PC-3 (cell line): Measurements from ENCODE around the gene PDGFRA.

ENCODE experiments used
- EZH2 ChIP-seq: fragments of 300-600 bp; sonication (generic); IDR thresholded peaks from one replicate; pipeline ENCODE4 v1.6.1; 2017; ENCODE audit warnings: antibody characterized with exemption, mild to moderate bottlenecking, low read length; ENCODE audit not compliant: unreplicated experiment
- EZH2phosphoT487 ChIP-seq: fragments of 300-600 bp; sonication (generic); IDR thresholded peaks from 2 replicates; pipeline ENCODE4 v1.6.1; 2018; ENCODE audit warnings: mild to moderate bottlenecking, antibody characterized with exemption, low read length, borderline replicate concordance
- TF ChIP-seq, protein P1 (sequence below): fragments of 300-600 bp; sonication (generic); conservative IDR thresholded peaks from 2 replicates; pipeline ENCODE4 v1.5.1; 2017; ENCODE audit warnings: antibody characterized with exemption, low read depth, mild to moderate bottlenecking, low read length

DNA sequence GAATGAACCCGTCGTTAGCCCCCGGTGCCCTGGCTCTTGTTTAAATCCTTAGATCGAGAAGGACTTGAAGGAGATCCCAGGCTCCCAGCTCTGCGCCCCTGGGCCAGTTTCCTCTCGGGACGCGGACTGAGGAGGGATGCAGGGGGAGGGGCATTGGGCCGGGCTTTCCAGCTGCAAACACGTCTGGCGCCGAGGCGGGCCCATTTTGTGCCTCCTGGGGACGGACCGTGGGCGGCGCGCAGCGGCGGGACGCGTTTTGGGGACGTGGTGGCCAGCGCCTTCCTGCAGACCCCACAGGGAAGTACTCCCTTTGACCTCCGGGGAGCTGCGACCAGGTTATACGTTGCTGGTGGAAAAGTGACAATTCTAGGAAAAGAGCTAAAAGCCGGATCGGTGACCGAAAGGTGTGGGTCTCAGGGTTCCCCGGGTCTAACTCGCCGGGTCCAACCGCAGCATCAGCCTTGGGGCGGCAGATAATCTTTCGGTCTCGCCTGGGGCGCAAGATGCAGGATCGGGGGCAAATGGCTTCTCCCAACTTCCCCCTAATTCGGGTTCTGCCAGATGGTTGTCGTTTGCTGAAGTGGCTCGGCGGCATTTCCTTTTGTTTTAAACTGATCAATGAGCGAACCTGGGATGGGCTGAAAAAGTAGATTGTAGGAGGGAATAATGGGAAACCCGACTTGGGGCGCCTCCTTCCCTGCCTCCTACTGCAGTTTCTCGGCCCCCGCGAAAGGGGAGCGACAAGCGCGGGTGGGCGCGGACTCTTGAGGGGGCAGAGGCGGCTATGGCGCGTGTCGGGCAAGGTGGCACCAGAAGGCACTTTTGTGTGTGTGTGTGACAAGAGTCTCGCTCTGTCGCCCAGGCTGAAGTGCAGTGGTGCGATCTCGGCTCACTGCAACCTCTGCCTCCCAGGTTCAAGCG, 2.9 kb downstream of the PDGFRA start:
- TF ChIP-seq, protein P1, sequence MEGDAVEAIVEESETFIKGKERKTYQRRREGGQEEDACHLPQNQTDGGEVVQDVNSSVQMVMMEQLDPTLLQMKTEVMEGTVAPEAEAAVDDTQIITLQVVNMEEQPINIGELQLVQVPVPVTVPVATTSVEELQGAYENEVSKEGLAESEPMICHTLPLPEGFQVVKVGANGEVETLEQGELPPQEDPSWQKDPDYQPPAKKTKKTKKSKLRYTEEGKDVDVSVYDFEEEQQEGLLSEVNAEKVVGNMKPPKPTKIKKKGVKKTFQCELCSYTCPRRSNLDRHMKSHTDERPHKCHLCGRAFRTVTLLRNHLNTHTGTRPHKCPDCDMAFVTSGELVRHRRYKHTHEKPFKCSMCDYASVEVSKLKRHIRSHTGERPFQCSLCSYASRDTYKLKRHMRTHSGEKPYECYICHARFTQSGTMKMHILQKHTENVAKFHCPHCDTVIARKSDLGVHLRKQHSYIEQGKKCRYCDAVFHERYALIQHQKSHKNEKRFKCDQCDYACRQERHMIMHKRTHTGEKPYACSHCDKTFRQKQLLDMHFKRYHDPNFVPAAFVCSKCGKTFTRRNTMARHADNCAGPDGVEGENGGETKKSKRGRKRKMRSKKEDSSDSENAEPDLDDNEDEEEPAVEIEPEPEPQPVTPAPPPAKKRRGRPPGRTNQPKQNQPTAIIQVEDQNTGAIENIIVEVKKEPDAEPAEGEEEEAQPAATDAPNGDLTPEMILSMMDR = no peak
- no peak for TF ChIP-seq EZH2
- TF ChIP-seq EZH2phosphoT487 = no peak
